Effector memory CD8-positive, alpha-beta T cell (primary cell): ENCODE measurements around the gene NRG4.
"Not testable (repeated sequence)": the region's sequence is repeated elsewhere in the genome, so short reads cannot be mapped to it uniquely, and the experiment has no call there.

Experiments
- ATAC-seq: fragments of 150-1000 bp; cut with Tn5 transposase; replicated peaks from 2 replicates; pipeline ENCODE4 v1.10.0; 2021; ENCODE audit warnings: mild to moderate bottlenecking, moderate library complexity
- DNase-seq, 3 experiments: peaks; one replicate each; pipeline ENCODE4 v3.0.0; 2021
- H3K27ac Mint-ChIP-seq, 2 donors: one replicate each; pipeline ENCODE4 v1.8.0; 2022; ENCODE audit warnings: mild to moderate bottlenecking in 2 of 2, mixed read lengths in 2 of 2, moderate library complexity in 2 of 2
- H3K27me3 Mint-ChIP-seq, 2 donors: one replicate each; pipeline ENCODE4 v1.8.0; 2022; ENCODE audit warnings: mixed read lengths in 2 of 2
- H3K36me3 Mint-ChIP-seq: one replicate; pipeline ENCODE4 v1.8.0; 2022; ENCODE audit warnings: mild to moderate bottlenecking, moderate library complexity, mixed read lengths; ENCODE audit not compliant: insufficient read depth
- H3K4me1 Mint-ChIP-seq, 2 donors: one replicate each; pipeline ENCODE4 v1.8.0; 2022; ENCODE audit warnings: low read depth in 2 of 2, mixed read lengths in 2 of 2
- H3K4me3 Mint-ChIP-seq, 2 donors: one replicate each; pipeline ENCODE4 v1.8.0; 2022; ENCODE audit warnings: mild to moderate bottlenecking in 2 of 2, mixed read lengths in 2 of 2, moderate library complexity in 2 of 2
- H3K9me3 Mint-ChIP-seq, 2 donors: one replicate each; pipeline ENCODE4 v1.8.0; 2022; ENCODE audit warnings: mixed read lengths in 2 of 2

NRG4 gene

GRCh38 chr15:76032046-76032445 lies 19.8 kb upstream of the NRG4 start:
- Mint-ChIP-seq H3K36me3 (no peaks in the 10 kb centered on the region), H3K4me3 (no peak overlapping the region), H3K4me1 (no peaks in the 10 kb centered on the region), H3K27ac (no peak overlapping the region), H3K9me3 (no peaks in the 10 kb centered on the region), H3K27me3 (peaks cover 4 to 44% of the 10 kb centered on the region in 2 donors)
- DNase-seq = no peak
- ATAC-seq = no peak

GRCh38 chr15:76024021-76024768 lies 12.0 kb upstream of the NRG4 start:
- Mint-ChIP-seq H3K27ac (no peak overlapping the region), H3K4me3 (no peak overlapping the region), H3K4me1 (no peaks in the 10 kb centered on the region), H3K36me3 (no peaks in the 10 kb centered on the region), H3K9me3 (peaks cover 4 to 19% of the 10 kb centered on the region in 2 donors), H3K27me3 (peaks cover 43 to 66% of the 10 kb centered on the region in 2 donors)
- DNase-seq (no peak), ATAC-seq (no peak)

- peaks cover 61 to 64% of the 10 kb centered on the region in 2 donors for H3K27me3 Mint-ChIP-seq
- H3K4me1 Mint-ChIP-seq, H3K36me3 Mint-ChIP-seq, H3K4me3 Mint-ChIP-seq, ATAC-seq, H3K27ac Mint-ChIP-seq, DNase-seq: not testable (repeated sequence)
- H3K9me3 Mint-ChIP-seq = peaks cover 7 to 24% of the 10 kb centered on the region in 2 donors
These were observed 1.2 kb upstream of the NRG4 start for GRCh38 chr15:76013470-76013869.

GRCh38 chr15:76010613-76011012 lies 1.6 kb downstream of the NRG4 start:
- Mint-ChIP-seq H3K27me3 (peaks cover 35 to 44% of the 10 kb centered on the region in 2 donors), H3K36me3 (no peaks in the 10 kb centered on the region), H3K4me1 (peaks cover 3% of the 10 kb centered on the region in 2 donors), H3K9me3 (no peaks in the 10 kb centered on the region), H3K4me3 (no peak overlapping the region), H3K27ac (no peak overlapping the region)
- DNase-seq (no peak), ATAC-seq (no peak)

- Mint-ChIP-seq H3K27me3 (peaks cover 19 to 33% of the 10 kb centered on the region in 2 donors), H3K4me3 (no peak overlapping the region), H3K27ac (no peak overlapping the region), H3K4me1 (no peaks in the 10 kb centered on the region), H3K36me3 (no peaks in the 10 kb centered on the region), H3K9me3 (no peaks in the 10 kb centered on the region)
- ATAC-seq (no peak), DNase-seq (no peak)
These were observed 6.0 kb downstream of the NRG4 start for GRCh38 chr15:76006136-76006778.

GRCh38 chr15:76003364-76003763 lies 8.9 kb downstream of the NRG4 start:
- Mint-ChIP-seq H3K4me3 (no peak overlapping the region), H3K27ac (no peak overlapping the region), H3K27me3 (peaks cover 32% of the 10 kb centered on the region in 2 donors), H3K36me3 (no peaks in the 10 kb centered on the region), H3K4me1 (no peaks in the 10 kb centered on the region), H3K9me3 (no peaks in the 10 kb centered on the region)
- ATAC-seq = no peak
- DNase-seq = no peak

GRCh38 chr15:75995611-75996010 lies 16.6 kb downstream of the NRG4 start:
- DNase-seq (no peak), ATAC-seq (no peak)
- H3K27ac Mint-ChIP-seq = no peak overlapping the region
- H3K4me1 Mint-ChIP-seq = no peaks in the 10 kb centered on the region
- no peaks in the 10 kb centered on the region for H3K9me3 Mint-ChIP-seq
- peaks cover 34 to 46% of the 10 kb centered on the region in 2 donors for H3K27me3 Mint-ChIP-seq
- H3K36me3 Mint-ChIP-seq = no peaks in the 10 kb centered on the region
- no peak overlapping the region for H3K4me3 Mint-ChIP-seq

- Mint-ChIP-seq H3K4me3 (no peak overlapping the region), H3K27ac (no peak overlapping the region), H3K4me1 (no peaks in the 10 kb centered on the region), H3K9me3 (no peaks in the 10 kb centered on the region), H3K27me3 (peaks cover 34 to 40% of the 10 kb centered on the region in 2 donors), H3K36me3 (no peaks in the 10 kb centered on the region)
- DNase-seq (no peak), ATAC-seq (no peak)
These were observed 18.0 kb downstream of the NRG4 start for GRCh38 chr15:75994220-75994619.

- Mint-ChIP-seq H3K36me3 (no peaks in the 10 kb centered on the region), H3K4me3 (no peak overlapping the region), H3K27ac (no peak overlapping the region), H3K9me3 (no peaks in the 10 kb centered on the region), H3K4me1 (no peaks in the 10 kb centered on the region), H3K27me3 (peaks cover 28% of the 10 kb centered on the region in 2 donors)
- DNase-seq (no peak), ATAC-seq (no peak)
These were observed 19.3 kb downstream of the NRG4 start for GRCh38 chr15:75992897-75993296.

GRCh38 chr15:75989875-75990274 lies 22.3 kb downstream of the NRG4 start:
- Mint-ChIP-seq H3K27ac (no peak overlapping the region), H3K4me1 (no peaks in the 10 kb centered on the region), H3K36me3 (no peaks in the 10 kb centered on the region), H3K9me3 (no peaks in the 10 kb centered on the region), H3K4me3 (no peak overlapping the region), H3K27me3 (peaks cover 9 to 16% of the 10 kb centered on the region in 2 donors)
- ATAC-seq (no peak), DNase-seq (no peak)

GRCh38 chr15:75989045-75989444 lies 23.2 kb downstream of the NRG4 start:
- Mint-ChIP-seq H3K36me3 (no peaks in the 10 kb centered on the region), H3K27ac (no peak overlapping the region), H3K27me3 (peaks cover under 1 to 10% of the 10 kb centered on the region in 2 donors), H3K9me3 (no peaks in the 10 kb centered on the region), H3K4me1 (no peaks in the 10 kb centered on the region), H3K4me3 (no peak overlapping the region)
- ATAC-seq (no peak), DNase-seq (no peak)

GRCh38 chr15:75985971-75986370 lies 26.3 kb downstream of the NRG4 start:
- no peak for DNase-seq
- Mint-ChIP-seq H3K27ac (no peak overlapping the region), H3K4me3 (no peak overlapping the region), H3K27me3 (peaks cover 17 to 18% of the 10 kb centered on the region in 2 donors), H3K9me3 (no peaks in the 10 kb centered on the region), H3K36me3 (no peaks in the 10 kb centered on the region), H3K4me1 (no peaks in the 10 kb centered on the region)
- no peak for ATAC-seq

GRCh38 chr15:75984706-75985105 lies 27.5 kb downstream of the NRG4 start:
- not testable (repeated sequence) for DNase-seq, H3K4me1 Mint-ChIP-seq, H3K9me3 Mint-ChIP-seq, H3K4me3 Mint-ChIP-seq, H3K36me3 Mint-ChIP-seq, H3K27ac Mint-ChIP-seq, ATAC-seq
- H3K27me3 Mint-ChIP-seq = peaks cover 26 to 30% of the 10 kb centered on the region in 2 donors

GRCh38 chr15:75982468-75982867 lies 29.8 kb downstream of the NRG4 start:
- DNase-seq = no peak
- H3K27ac Mint-ChIP-seq = no peak overlapping the region
- ATAC-seq = no peak
- H3K36me3 Mint-ChIP-seq = no peaks in the 10 kb centered on the region
- H3K9me3 Mint-ChIP-seq = no peaks in the 10 kb centered on the region
- no peaks in the 10 kb centered on the region for H3K4me1 Mint-ChIP-seq
- H3K27me3 Mint-ChIP-seq = peaks cover 45 to 46% of the 10 kb centered on the region in 2 donors
- H3K4me3 Mint-ChIP-seq = no peak overlapping the region
